HG03342 (cell line): ENCODE data around the gene BIRC6.

Source experiments
- ATAC-seq: cut with Tn5 transposase; IDR thresholded peaks from one replicate; pipeline ENCODE4 v1.9.1; 2021; ENCODE audit warnings: mild to moderate bottlenecking, moderate library complexity; ENCODE audit not compliant: unreplicated experiment

The BIRC6 gene

DNA sequence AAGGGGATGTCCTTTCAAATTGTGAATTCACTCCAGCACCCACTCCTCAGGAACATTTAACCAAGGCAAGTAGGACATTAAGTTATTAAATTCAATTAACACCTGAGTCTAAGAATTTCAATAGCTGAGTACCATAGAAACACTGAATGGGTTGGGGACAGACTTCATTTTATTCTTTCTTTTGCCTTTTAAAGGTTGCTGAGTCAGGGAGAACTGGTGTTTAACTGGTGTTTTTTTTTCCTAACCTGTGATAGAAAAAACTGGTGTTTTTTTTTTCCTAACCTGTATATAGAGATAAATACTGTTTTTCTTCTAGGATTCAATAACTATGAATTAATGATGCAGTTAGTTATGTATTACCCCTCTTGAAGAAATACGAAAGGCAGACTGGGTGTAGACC is 309.9 kb downstream of the BIRC6 start:
- no peak for ATAC-seq

DNA sequence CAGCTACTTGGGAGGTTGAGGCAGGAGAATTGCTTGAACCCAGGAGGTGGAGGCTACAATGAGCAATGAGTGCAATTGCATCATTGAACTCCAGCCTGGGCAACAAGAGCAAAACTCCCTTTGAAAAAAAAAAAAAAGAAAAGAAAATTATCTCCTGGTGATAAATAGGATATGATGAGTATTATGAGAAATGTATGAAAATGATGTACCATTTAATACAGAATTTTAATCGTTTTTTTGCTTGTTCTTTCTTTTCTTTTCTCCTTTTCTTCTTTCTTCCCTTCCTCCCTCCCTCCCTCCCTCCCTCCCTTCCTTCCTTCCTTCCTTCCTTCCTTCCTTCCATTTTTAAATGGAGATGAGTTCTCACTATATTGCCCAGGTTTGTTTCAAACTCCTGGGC is 311.4 kb downstream of the BIRC6 start:
- no peak for ATAC-seq
